Central memory CD8-positive, alpha-beta T cell (primary cell): ENCODE data around the gene CSGALNACT2.
A peak's percentile ranks its signal among the peaks of the same experiment; 100 is the strongest.

Source experiments
- ATAC-seq: fragments of 150-1000 bp; cut with Tn5 transposase; replicated peaks from 2 replicates; pipeline ENCODE4 v1.10.0; 2022; ENCODE audit warnings: mild to moderate bottlenecking, moderate FRiP score, moderate number of reproducible peaks; ENCODE audit not compliant: poor library complexity, severe bottlenecking; ENCODE audit errors: extremely low read depth
- DNase-seq, 2 donors: peaks; one replicate each; pipeline ENCODE4 v3.0.0; 2021; ENCODE audit warnings: low spot score in 2 of 2
- H3K27ac Mint-ChIP-seq: one replicate; pipeline ENCODE4 v1.8.0; 2022; ENCODE audit warnings: low read depth, mild to moderate bottlenecking, moderate library complexity, mixed read lengths
- H3K27me3 Mint-ChIP-seq: one replicate; pipeline ENCODE4 v1.8.0; 2022; ENCODE audit warnings: mixed read lengths
- H3K36me3 Mint-ChIP-seq: one replicate; pipeline ENCODE4 v1.8.0; 2022; ENCODE audit warnings: mild to moderate bottlenecking, moderate library complexity, mixed read lengths; ENCODE audit not compliant: insufficient read depth
- H3K4me1 Mint-ChIP-seq: one replicate; pipeline ENCODE4 v1.8.0; 2022; ENCODE audit warnings: mixed read lengths
- H3K4me3 Mint-ChIP-seq: one replicate; pipeline ENCODE4 v1.8.0; 2022; ENCODE audit warnings: mild to moderate bottlenecking, moderate library complexity, mixed read lengths
- H3K9me3 Mint-ChIP-seq: one replicate; pipeline ENCODE4 v1.8.0; 2022; ENCODE audit warnings: mixed read lengths

CSGALNACT2 gene

DNA sequence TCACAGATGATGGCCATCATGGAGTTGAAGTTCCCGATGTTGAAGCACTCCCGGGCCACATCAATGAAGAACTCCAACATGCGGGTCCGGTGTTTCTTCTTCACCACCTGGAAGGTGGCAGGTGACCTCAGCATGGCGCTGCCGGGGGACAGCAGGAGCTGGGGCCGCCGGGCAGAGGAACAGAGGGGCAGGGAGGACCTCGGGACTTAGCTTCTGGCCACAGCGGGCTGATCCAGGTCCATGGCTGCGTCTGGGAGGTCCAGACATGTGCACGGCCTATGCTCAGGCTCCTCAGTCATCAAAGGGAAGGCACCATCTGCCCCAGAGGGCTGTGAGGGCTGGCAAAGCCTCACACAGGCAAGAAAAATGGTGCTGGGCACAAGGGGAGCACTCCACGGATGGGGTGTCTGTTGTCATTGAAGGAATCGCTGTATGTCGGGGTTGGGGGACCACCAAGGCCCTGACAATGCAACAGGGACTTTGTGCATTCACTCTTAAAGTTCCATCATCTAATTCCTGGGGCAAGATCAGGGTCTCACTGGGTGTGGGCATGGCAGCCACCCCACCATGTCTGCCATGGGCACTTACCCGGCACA lies 60.9 kb downstream of the CSGALNACT2 start:
- Mint-ChIP-seq H3K9me3 (no peaks in the 10 kb centered on the region), H3K27ac (no peak overlapping the region), H3K4me3 (no peak overlapping the region), H3K27me3 (no peaks in the 10 kb centered on the region), H3K4me1 (peaks cover 7% of the 10 kb centered on the region), H3K36me3 (peaks cover 24% of the 10 kb centered on the region)
- DNase-seq (peak in 1 of 2 donors; percentile 5), ATAC-seq (no peak)

DNA sequence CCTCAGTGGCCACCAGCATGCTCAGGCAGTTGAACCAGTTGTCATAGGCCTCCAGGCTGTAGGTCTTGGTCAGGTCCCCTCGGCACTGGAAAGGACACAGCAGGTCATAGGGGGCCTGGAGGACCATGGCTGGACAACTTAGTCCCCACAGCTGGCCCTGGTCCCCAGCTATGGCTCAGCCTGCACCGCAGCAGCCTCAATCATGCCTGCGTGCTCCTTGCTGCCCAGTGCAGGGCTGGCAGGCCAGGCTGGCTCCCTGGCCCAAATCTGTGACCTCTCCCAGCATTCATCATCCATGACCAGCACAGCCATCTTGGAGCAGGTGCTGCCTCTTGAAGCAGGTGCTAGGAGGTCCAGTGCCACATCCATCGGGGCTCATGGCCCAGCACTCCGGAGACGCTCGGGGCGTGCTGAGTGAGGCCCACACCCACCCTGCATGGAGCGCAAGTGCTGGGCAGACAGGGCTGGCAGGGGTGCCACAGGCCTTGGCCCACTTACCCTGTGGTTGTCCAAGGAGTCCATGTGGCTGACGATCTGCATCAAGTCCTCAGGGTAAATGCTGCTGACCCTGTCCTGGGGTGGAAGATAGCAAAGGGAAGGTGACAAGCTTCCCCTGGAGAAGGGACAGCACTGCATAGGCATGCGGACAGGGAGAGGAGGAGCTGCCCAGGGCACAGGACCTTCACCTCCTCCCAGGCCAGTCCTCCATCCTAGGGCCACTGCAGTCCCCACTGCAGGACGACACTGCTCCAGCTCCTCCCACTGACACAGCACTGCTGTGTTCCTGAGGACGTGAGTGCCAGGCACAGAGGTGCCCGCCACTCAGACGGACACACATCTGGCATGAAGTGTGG lies 61.7 kb downstream of the CSGALNACT2 start:
- ATAC-seq = no peak
- no peak overlapping the region for H3K4me3 Mint-ChIP-seq
- DNase-seq = peak; percentile 8 to 12
- H3K9me3 Mint-ChIP-seq = no peaks in the 10 kb centered on the region
- H3K27me3 Mint-ChIP-seq = no peaks in the 10 kb centered on the region
- H3K4me1 Mint-ChIP-seq = peaks cover 7% of the 10 kb centered on the region
- peaks cover 21% of the 10 kb centered on the region for H3K36me3 Mint-ChIP-seq
- H3K27ac Mint-ChIP-seq = no peak overlapping the region

DNA sequence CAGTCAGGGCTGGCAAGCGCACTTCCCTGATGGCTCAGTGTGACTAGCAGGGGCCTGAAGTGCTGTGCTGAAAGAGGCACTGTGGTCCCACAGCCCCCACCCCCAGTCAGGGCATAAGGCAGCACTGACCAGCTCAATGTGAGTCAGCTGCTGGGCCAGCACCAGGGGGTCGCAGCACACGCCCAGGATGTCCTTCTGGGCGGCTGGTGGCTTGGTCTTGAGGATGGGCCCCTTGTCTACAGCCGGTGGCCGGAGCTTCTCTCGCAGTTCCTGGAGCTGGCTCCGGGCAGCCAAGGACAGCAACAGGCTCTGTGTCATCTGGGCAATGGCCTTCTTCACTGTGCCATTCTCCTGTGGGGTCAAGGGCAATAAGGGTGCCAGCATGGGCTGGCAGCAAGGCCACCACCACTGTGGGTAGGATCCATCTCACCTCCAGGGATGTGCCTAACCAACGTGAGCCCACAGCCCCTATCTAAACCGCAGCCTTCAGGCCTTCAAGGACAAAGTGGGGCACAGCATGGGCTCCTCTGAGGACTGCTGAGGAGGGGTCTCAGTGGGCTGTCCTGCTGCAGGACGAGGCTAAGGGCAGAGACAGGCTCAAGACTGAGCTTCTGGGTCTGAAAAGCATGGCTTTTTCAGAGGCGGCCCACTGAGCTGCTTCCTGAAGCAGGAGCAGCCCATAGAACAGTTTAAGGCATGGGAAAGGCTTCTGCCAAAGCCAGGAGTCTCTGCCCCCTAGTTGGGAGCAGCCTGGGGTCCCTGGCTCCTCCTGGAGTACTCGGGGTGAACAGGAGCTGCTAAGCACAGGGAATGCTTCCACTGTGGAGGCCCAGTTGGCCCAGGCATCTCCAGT lies 62.5 kb downstream of the CSGALNACT2 start:
- peak in 1 of 2 donors; percentile 10 for DNase-seq
- H3K27me3 Mint-ChIP-seq = no peaks in the 10 kb centered on the region
- no peaks in the 10 kb centered on the region for H3K9me3 Mint-ChIP-seq
- no peak for ATAC-seq
- peaks cover 13% of the 10 kb centered on the region for H3K4me1 Mint-ChIP-seq
- no peak overlapping the region for H3K27ac Mint-ChIP-seq
- H3K36me3 Mint-ChIP-seq = peaks cover 14% of the 10 kb centered on the region
- no peak overlapping the region for H3K4me3 Mint-ChIP-seq

DNA sequence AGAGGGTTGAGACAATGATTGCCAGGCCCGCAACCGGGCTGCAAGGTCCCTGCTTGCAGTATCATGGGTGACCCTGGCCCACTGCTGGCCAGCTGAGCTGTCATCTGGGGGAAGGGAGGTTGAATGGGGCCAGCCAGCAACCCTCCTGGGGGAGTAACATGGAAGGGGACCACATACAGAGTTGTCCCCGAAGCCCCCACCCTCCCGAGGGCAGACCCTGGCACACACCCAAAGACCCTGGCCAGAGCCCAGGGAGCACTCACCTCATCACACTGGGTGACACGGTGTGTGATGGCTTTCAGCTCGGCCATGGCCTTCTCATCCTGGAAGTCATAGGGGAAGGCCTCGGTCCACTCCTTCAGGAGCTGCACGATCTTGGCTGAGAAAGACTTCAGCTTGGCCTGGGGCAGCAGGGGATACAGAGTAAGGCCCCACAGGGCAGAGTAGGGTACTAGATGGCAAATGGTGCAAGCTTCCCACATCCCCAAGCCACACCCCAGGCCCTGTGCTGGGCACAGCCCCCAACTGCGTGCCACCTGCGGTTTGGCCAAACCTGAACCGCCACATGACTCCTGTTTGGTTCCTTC lies 63.4 kb downstream of the CSGALNACT2 start:
- H3K4me1 Mint-ChIP-seq = peaks cover 13% of the 10 kb centered on the region
- ATAC-seq (no peak), DNase-seq (peak; percentile 9 to 12)
- H3K36me3 Mint-ChIP-seq = peaks cover 12% of the 10 kb centered on the region
- peak overlapping the region; percentile 80 for H3K4me3 Mint-ChIP-seq
- H3K27me3 Mint-ChIP-seq = no peaks in the 10 kb centered on the region
- no peaks in the 10 kb centered on the region for H3K9me3 Mint-ChIP-seq
- H3K27ac Mint-ChIP-seq = peak overlapping the region; percentile 55

DNA sequence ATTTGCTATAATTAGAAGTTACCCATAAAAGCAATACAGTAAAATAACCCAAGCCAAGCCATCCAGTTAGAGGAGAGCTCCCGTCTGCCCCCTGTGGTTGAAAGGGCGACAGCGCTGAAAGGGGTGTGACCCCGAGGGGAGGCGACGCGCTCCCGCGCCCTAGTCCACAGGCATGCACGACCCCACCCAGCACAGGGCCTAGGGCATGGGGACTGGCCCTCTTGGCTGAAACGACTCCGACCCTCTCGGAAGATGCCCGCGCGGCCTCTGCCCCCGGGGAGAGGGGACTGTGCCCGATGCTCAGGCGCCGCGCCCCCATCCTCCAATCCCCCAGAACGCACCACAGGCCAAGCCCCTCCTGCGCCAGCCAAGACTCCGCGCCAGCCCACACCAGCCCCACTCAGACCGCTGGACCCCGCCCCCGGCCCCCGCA lies 64.0 kb downstream of the CSGALNACT2 start:
- DNase-seq (peak; percentile 32 to 33), ATAC-seq (peak; percentile 66)
- H3K4me3 Mint-ChIP-seq = peak overlapping the region; percentile 80
- H3K36me3 Mint-ChIP-seq = peaks cover 9% of the 10 kb centered on the region
- no peaks in the 10 kb centered on the region for H3K27me3 Mint-ChIP-seq
- H3K9me3 Mint-ChIP-seq = no peaks in the 10 kb centered on the region
- H3K4me1 Mint-ChIP-seq = peaks cover 13% of the 10 kb centered on the region
- peak overlapping the region; percentile 55 for H3K27ac Mint-ChIP-seq

DNA sequence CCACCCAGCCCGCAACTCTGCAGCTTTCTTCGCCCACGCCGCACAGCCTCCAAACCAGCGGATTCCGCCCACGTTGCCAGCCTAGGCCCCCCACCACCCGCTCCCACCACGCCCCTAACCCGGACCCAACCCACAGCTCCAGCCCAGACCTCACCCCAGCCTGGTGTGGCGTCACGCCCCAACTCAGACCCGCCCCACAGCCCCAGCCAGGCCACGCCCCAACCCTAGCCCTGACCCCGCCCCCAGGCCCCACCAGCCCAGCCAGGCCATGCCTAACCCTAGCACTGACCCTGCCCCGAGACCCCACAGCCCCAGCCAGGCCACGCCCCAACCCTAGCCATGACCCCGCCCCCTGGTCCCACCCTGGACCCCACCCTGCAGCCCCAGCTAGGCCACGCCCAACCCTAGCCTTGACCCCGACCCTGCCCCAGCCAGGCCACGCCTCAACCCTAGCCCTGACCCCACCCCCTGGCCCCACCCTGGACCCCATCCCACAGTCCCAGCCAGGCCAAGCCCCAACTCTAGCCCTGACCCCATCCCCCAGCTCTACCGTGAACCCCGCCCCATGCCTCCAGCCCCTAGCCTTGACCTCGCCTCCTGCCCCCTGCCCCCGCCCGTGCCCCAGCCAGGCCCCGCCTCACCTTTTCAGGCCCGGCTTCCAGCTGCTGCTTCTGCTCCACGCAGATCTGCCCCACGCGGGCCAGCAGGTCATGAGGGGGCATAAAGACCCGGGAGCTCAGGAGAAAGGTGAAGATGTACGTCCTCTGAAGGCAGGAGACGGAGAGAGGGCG lies 64.6 kb downstream of the CSGALNACT2 start:
- peak overlapping the region; percentile 55 for H3K27ac Mint-ChIP-seq
- H3K9me3 Mint-ChIP-seq = no peaks in the 10 kb centered on the region

DNA sequence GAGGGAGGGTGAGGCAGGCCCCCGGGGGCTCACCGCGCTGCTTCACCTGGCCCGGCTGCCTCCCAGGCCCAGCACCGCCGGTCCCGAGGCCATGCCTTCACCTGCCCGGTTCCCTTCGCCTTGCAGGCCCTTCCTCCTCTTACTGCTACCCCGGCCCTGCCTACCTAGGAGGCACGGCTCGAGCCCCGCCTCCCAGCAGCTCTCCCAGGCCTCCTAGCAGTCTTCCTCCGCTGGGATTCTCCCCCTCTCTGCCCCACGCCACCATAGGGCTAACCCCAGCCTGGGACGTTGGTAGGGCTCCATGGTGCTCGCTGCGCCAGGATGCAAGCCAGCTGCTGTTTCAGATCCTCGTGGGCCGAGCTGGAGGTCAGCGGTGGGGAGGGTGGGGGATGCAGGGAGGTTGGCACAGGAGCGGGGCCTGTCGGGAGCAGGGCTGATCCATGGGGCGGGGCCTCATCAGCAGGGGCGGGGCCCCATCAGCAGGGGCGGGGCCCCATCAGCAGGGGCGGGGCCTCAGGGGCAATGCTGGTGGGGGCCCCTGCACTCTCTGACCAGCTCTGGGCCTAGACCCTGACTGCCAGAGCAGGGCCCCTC lies 65.3 kb downstream of the CSGALNACT2 start:
- H3K4me1 Mint-ChIP-seq = peaks cover 13% of the 10 kb centered on the region
- no peaks in the 10 kb centered on the region for H3K27me3 Mint-ChIP-seq
- no peaks in the 10 kb centered on the region for H3K9me3 Mint-ChIP-seq
- peaks cover 7% of the 10 kb centered on the region for H3K36me3 Mint-ChIP-seq
- no peak for ATAC-seq
- H3K4me3 Mint-ChIP-seq = peak overlapping the region; percentile 36
- no peak overlapping the region for H3K27ac Mint-ChIP-seq
- peak; percentile 10 to 13 for DNase-seq

More for the DNA sequence above, 64.6 kb downstream of the CSGALNACT2 start:
- Mint-ChIP-seq H3K27me3 (no peaks in the 10 kb centered on the region), H3K4me1 (peaks cover 13% of the 10 kb centered on the region), H3K4me3 (peak overlapping the region; percentile 80), H3K36me3 (peaks cover 7% of the 10 kb centered on the region)
- DNase-seq = peak; percentile 9 to 12
- ATAC-seq = peak; percentile 35

DNA sequence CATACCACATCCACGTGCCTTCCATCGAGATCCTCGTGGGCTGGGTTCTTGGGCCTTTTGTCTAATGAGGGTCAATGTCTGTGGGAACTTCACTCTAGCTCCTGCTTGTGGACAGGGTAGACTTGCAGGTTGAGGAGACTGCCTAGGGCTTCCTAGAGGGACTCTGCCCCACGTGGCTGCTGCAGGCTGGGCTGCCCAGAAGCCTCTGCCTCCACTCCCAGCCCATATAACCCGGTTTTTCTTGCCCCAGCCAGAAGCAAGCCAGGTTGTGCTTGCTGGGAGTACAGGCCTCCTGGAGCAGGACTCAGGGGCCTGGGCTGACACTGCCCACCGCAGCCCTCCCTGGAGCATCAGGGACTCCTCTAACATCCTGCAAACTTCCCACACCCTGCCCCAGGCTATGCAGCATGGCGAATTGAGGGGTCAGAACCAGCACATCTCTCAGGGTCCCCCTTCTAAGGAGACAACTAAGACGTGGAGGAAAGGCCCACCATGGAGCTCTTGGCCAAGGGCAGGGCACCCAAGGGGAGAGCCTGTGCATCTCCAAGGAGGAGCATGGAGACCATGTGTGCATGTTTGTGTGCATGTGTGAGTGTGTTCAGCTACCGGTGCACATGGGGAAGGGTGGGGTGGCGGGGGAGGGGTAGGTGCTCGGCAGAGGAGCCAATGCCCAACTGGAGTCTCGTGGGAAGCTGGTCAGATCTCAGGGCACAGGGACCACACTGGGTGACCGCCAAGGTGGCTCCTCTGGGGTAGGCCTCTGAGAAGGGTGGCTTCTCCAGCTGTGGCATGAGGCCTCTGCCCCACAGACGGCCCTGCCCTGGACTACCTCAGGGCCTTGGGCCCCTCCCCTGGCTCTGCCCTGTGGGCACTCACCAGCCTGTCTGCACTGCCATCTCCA lies 66.0 kb downstream of the CSGALNACT2 start:
- DNase-seq (peak; percentile 8 to 10), ATAC-seq (no peak)
- H3K27me3 Mint-ChIP-seq = no peaks in the 10 kb centered on the region
- H3K9me3 Mint-ChIP-seq = no peaks in the 10 kb centered on the region
- peaks cover 13% of the 10 kb centered on the region for H3K4me1 Mint-ChIP-seq
- no peak overlapping the region for H3K27ac Mint-ChIP-seq
- H3K36me3 Mint-ChIP-seq = peaks cover 7% of the 10 kb centered on the region
- H3K4me3 Mint-ChIP-seq = no peak overlapping the region

DNA sequence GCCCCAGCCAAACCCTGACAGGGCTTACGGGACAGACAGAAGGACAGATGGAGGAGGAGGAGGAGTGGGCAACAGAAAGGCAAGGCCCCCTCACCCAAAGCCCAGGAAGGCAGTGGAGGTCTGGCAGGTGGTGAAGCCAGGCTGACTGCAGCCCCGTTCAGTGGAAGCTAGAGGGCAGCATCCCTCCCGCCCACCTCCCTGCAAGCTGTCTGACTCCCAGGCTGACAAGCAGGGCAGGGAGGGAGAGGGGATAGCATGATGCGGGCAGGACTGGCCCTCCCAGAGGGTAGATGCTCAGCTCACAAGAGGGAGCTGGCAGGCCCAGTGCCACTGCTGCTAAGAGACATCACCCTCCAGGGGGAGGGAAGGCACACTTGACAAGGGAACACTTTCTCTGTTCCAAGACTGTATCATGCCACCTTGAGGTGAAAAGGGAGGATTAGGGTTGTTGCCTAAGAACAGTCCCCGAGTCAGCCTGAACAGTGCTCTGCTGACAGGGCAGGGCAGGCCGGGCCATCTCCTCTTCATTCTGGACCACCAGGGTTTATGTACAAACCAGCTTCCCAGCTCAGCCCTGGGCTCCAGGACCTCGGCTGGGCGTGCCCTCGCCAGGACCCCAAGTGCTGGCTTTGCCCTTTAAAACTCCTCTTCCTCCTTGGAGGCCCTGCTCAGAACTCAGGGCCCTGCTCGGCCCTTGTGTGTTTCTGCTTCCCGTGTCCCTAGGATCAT lies 66.9 kb downstream of the CSGALNACT2 start:
- H3K27ac Mint-ChIP-seq = peak overlapping the region; percentile 10

DNA sequence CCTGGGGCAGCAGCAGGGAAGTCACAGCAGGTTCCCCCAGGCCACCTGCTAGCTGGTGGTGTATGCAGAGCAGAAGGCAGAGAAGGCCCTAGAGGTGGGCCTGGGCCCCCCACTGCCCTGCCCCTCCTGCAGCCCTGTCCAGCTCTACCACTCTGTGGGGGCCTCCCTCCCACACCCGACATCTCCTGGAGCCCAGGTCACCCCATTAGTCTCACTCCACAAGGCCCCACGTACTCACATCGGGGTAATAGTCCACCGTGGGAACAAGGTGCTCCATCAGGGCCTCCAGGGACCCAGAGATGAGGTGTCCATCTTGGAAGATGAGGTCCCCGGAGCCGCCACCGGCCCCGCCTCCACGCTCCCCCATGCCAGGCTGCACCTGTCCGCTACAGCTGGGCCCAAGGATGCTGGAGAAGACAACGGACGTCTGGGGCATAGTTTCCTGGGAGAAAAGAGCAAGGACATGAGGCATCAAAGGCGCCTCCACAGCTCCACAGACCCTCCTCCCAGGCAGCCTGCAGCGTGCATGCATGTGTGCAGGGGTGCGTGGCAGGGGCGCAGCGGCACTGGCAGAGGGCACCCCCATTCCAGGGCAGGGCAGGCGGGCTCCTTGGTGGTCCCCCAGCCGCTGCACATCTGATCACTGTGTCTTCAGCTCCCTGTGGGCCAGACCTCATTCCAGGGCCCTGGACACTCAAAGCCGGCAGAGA lies 67.6 kb downstream of the CSGALNACT2 start:
- Mint-ChIP-seq H3K4me3 (no peak overlapping the region), H3K4me1 (peaks cover 13% of the 10 kb centered on the region), H3K36me3 (no peaks in the 10 kb centered on the region), H3K27ac (no peak overlapping the region), H3K27me3 (no peaks in the 10 kb centered on the region), H3K9me3 (no peaks in the 10 kb centered on the region)
- DNase-seq (peak; percentile 7 to 10), ATAC-seq (no peak)

More for the DNA sequence above, 66.9 kb downstream of the CSGALNACT2 start:
- DNase-seq (peak; percentile 17 to 25), ATAC-seq (peak; percentile 59)
- Mint-ChIP-seq H3K4me3 (no peak overlapping the region), H3K27me3 (no peaks in the 10 kb centered on the region), H3K4me1 (peaks cover 13% of the 10 kb centered on the region), H3K36me3 (no peaks in the 10 kb centered on the region), H3K9me3 (no peaks in the 10 kb centered on the region)
